GM12878 (cell line): Measurements from ENCODE around the gene PPOX. TPM values are rescaled to one million over a fixed set of nuclear protein-coding genes. Genes with fewer than 3 reads are reported as not detected.

Source experiments
- ATAC-seq: fragments of 200-7000 bp; cut with Tn5 transposase; 3 replicates; pipeline ENCODE4 v1.9.1; 2020; ENCODE audit warnings: mild to moderate bottlenecking, moderate library complexity
- BruUV-seq: library from RNA; stranded (reverse); fragments of 400-500 nt; replicated peaks from 2 replicates; lab custom pipeline; 2021; lab: Mats Ljungman, UMichigan
- CTCF ChIA-PET: fragments of 300-600 bp; sonication (Branson Sonifier 250); formaldehyde crosslinking; extraction: SDS; loops from one replicate; lab custom pipeline; 2021; ENCODE audit warnings: inconsistent platforms; lab: Yijun Ruan, JAX
- POLR2A ChIA-PET: fragments of 350-600 bp; formaldehyde crosslinking; extraction: SDS; loops from one replicate; lab custom pipeline; 2021; ENCODE audit warnings: inconsistent platforms; lab: Charles Lee
- RAD21 ChIA-PET: fragments of 300-600 bp; sonication (Branson Sonifier 250); formaldehyde crosslinking; loops from one replicate; lab custom pipeline; 2023; ENCODE audit warnings: antibody characterized with exemption; ENCODE audit not compliant: unreplicated experiment; lab: Charles Lee
- SMC1A ChIA-PET: fragments of 300-600 bp; sonication (Branson Sonifier 250); formaldehyde crosslinking; loops from one replicate; lab custom pipeline; 2023; ENCODE audit not compliant: unreplicated experiment, uncharacterized antibody; lab: Charles Lee
- DNase-seq: peaks from one replicate; pipeline ENCODE4 v3.0.0-alpha.2; 2011; ENCODE audit warnings: low read depth, low spot score
- FAIRE-seq: peaks from 3 replicates; lab custom pipeline; 2011; peaks lifted over from hg19 to GRCh38; lab: Jason Lieb, UNC
- H2AFZ ChIP-seq: 2 replicates; pipeline ENCODE4 v1.6.0; 2011; ENCODE audit warnings: low read depth, low read length, control low read depth; ENCODE audit not compliant: control insufficient read depth
- H3K27ac ChIP-seq: 2 replicates; pipeline ENCODE4 v1.5.1; 2011; ENCODE audit warnings: control low read depth; ENCODE audit not compliant: control insufficient read depth, insufficient read depth
- H3K27me3 ChIP-seq, 2 experiments: replicated peaks in 1 of 2; 2 replicates each; pipeline versions ENCODE4 v1.6.0 to v1.6.1; 2011; ENCODE audit warnings: low read length in 1 of 2; ENCODE audit not compliant: control insufficient read depth in 2 of 2, insufficient read depth in 2 of 2
- H3K36me3 ChIP-seq, 2 experiments: 2 replicates each; pipeline ENCODE4 v1.5.1; 2011; ENCODE audit warnings: low read length in 1 of 2; ENCODE audit not compliant: control insufficient read depth in 2 of 2, insufficient read depth in 2 of 2
- H3K4me1 ChIP-seq: 2 replicates; pipeline ENCODE4 v1.6.1; 2011; ENCODE audit warnings: mild to moderate bottlenecking, low read length, moderate library complexity, mixed read lengths; ENCODE audit not compliant: control insufficient read depth, insufficient read depth
- H3K4me2 ChIP-seq: 2 replicates; pipeline ENCODE4 v1.6.0; 2011; ENCODE audit warnings: control low read depth; ENCODE audit not compliant: control insufficient read depth, insufficient read depth
- H3K4me3 ChIP-seq: fragments of 200-600 bp; sonication (generic); 2 replicates; pipeline ENCODE4 v1.5.1; 2016
- H3K79me2 ChIP-seq: 2 replicates; pipeline ENCODE4 v1.6.0; 2011; ENCODE audit warnings: low read length; ENCODE audit not compliant: control insufficient read depth, insufficient read depth
- H3K9ac ChIP-seq: 2 replicates; pipeline ENCODE4 v1.8.0; 2011; ENCODE audit warnings: low read length, control low read depth, mixed read lengths; ENCODE audit not compliant: control insufficient read depth, insufficient read depth
- H3K9me3 ChIP-seq: replicated peaks from 3 replicates; pipeline ENCODE4 v1.5.1; 2011; ENCODE audit warnings: mild to moderate bottlenecking, low read length; ENCODE audit not compliant: control insufficient read depth, insufficient read depth
- H4K20me1 ChIP-seq: 2 replicates; pipeline ENCODE4 v1.6.0; 2011; ENCODE audit not compliant: control insufficient read depth, insufficient read depth
- EP300 ChIP-seq, 2 experiments: fragments of 150-350 bp in 1 of 2; IDR thresholded peaks; 2 replicates each; pipeline ENCODE4 v1.6.1; 2011 to 2012; ENCODE audit warnings: low read depth in 2 of 2, low read length in 2 of 2, borderline replicate concordance in 1 of 2, improper control_type of control experiment in 1 of 2, inconsistent platforms in 1 of 2; ENCODE audit not compliant: control insufficient read depth in 1 of 2
- FOS ChIP-seq: IDR thresholded peaks from 3 replicates; pipeline ENCODE4 v1.6.1; 2011; ENCODE audit warnings: borderline replicate concordance; ENCODE audit not compliant: insufficient read length; ENCODE audit errors: extremely low read depth
- FOXM1 ChIP-seq: IDR thresholded peaks from 2 replicates; pipeline ENCODE4 v1.6.1; 2012; ENCODE audit warnings: low read depth, mild to moderate bottlenecking, inconsistent platforms, low read length, moderate library complexity
- MTA2 ChIP-seq: fragments of 450-650 bp; IDR thresholded peaks from 2 replicates; pipeline ENCODE4 v1.6.1; 2016; ENCODE audit warnings: low read depth, mild to moderate bottlenecking, moderate library complexity
- NFYB ChIP-seq: IDR thresholded peaks from 2 replicates; pipeline ENCODE4 v1.6.1; 2011; ENCODE audit warnings: low read depth, mild to moderate bottlenecking, low read length, improper control_type of control experiment, moderate library complexity; ENCODE audit not compliant: insufficient read depth
- STAT1 ChIP-seq: fragments of 450-650 bp; conservative IDR thresholded peaks from 2 replicates; pipeline ENCODE4 v1.6.1; 2014; ENCODE audit warnings: antibody characterized with exemption, mild to moderate bottlenecking
- STAT3 ChIP-seq: IDR thresholded peaks from 2 replicates; pipeline ENCODE4 v1.6.1; 2011; ENCODE audit warnings: low read depth, low read length, improper control_type of control experiment
- SUPT20H ChIP-seq: IDR thresholded peaks from 2 replicates; pipeline ENCODE4 v1.6.1; 2011; ENCODE audit warnings: low read depth, mild to moderate bottlenecking, low read length, moderate library complexity, borderline replicate concordance; ENCODE audit not compliant: control insufficient read depth
- WGBS: methylation state at CpG from one replicate; pipeline ENCODE4 v1.1.6; 2016; ENCODE audit warnings: low lambda C conversion rate; ENCODE audit not compliant: insufficient replicate concordance, insufficient coverage; ENCODE audit errors: missing lambda C conversion rate; 5-methylcytosine and 5-hydroxymethylcytosine counted together
- in situ Hi-C: fragments of 300-500 bp; cut with MboI; formaldehyde crosslinking; loops from 9 replicates; pipeline ENCODE4 v1.14.3; 2018; ENCODE audit warnings: mixed read lengths
- intact Hi-C: fragments of 100-400 bp; cut with micrococcal nuclease; formaldehyde crosslinking; loops from one replicate; pipeline ENCODE4 v1.14.2; 2022; ENCODE audit not compliant: unreplicated experiment
- polyA plus RNA-seq, 11 experiments: library from polyadenylated mRNA; depleted of rRNA in 4 of 11; unstranded in 6 of 11; stranded (reverse) in 5 of 11; fragments of >200 nt; fragmentation: Nextera tagmentation in 4 of 11; fragmentation: Illumina TruSeq in 1 of 11; extraction: Ambion mirVana in 4 of 11; extraction: Trizol in 1 of 11; gene quantifications; 1 replicate in 1 of 11; 2 replicates in 10 of 11; pipeline versions ENCODE4 v1.2.1 to v1.2.3, GENCODE V29; 2011 to 2016; ENCODE audit warnings: inconsistent platforms in 2 of 11, missing spikeins in 2 of 11, low read depth in 1 of 11
- total RNA-seq, 4 experiments: library from RNA; depleted of rRNA in 3 of 4; stranded (reverse); fragments of >200 nt in 3 of 4; fragmentation: Illumina TruSeq in 1 of 4; extraction: Trizol in 1 of 4; gene quantifications; 2 replicates each; pipeline versions ENCODE4 v1.2.1 to v1.2.3, GENCODE V29; 2013 to 2021
- TF ChIP-seq, protein P1 (sequence below): fragments of 450-650 bp; IDR thresholded peaks from 2 replicates; pipeline ENCODE4 v1.6.1; 2017; ENCODE audit warnings: mild to moderate bottlenecking
- TF ChIP-seq, protein P2 (sequence below), 3 experiments: IDR thresholded peaks in 2 of 3; conservative IDR thresholded peaks in 1 of 3; 2 replicates each; pipeline ENCODE4 v1.5.1; 2011; ENCODE audit warnings: low read depth in 3 of 3, low read length in 3 of 3, mild to moderate bottlenecking in 3 of 3, control low read depth in 2 of 3, moderate library complexity in 2 of 3, inconsistent platforms in 1 of 3, mixed read lengths in 1 of 3; ENCODE audit not compliant: control insufficient read depth in 2 of 3, insufficient read depth in 1 of 3; ENCODE audit errors: extremely low read depth in 1 of 3
- TF ChIP-seq, protein P3 (sequence below): IDR thresholded peaks from 2 replicates; pipeline ENCODE4 v1.6.1; 2012; ENCODE audit warnings: low read depth, low read length, improper control_type of control experiment

The PPOX gene
- total and polyA plus RNA-seq, 10 of the 15 experiments (the other 5 are each of a cell fraction or from before 2014, with no cell fraction given) = 8.9 to 31.5 (median 20.3) TPM

DNA sequence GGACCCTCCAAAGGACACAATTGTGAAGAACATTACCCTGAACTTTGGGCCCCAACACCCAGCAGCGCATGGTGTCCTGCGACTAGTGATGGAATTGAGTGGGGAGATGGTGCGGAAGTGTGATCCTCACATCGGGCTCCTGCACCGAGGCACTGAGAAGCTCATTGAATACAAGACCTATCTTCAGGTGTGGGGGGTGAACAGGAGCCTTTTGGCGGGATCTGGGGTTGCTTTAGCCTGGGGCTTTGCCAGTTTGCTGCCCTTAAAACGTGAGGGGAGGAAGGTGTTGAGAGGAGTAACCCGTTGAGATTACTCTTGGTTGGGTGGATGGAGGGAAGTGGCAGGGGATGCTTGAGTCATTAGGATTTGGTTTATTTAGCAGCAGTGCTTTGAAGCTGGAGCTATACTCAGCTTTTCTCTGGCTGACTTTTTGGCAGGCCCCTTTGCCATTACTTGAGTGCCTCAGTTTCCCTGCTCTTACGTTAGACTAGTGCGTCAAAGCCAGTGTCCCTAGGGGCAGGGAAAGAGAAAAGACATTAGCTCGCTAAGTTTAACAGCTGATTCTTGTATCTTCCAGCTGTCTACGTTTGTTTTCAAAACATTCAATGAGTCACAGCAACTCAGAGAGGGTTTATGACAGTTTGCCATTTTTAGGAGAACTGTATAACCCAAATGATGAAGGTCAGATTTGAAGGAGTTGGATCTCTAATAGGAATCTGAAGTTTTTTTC, 40.4 kb downstream of the PPOX start:
- no peak overlapping the region for H3K4me3 ChIP-seq
- H3K9me3 ChIP-seq = no peaks in the 10 kb centered on the region
- H3K4me1 ChIP-seq = peaks cover 10% of the 10 kb centered on the region
- no peak overlapping the region for H3K4me2 ChIP-seq
- WGBS = 90% methylated on average over 12 of the region's 12 CpGs
- intact Hi-C loops = loop anchor here (5.0 kb wide), 2 partner anchors 86 to 176 kb away; no protein-coding TSS in a partner anchor
- H3K9ac ChIP-seq = no peak overlapping the region
- no peak overlapping the region for H3K27ac ChIP-seq
- DNase-seq (no peak), FAIRE-seq (no peak), ATAC-seq (no peak)
- peaks cover 20% of the 10 kb centered on the region for H3K79me2 ChIP-seq
- H3K36me3 ChIP-seq = peaks cover 9 to 27% of the 10 kb centered on the region in 2 experiments; a peak in 3 of 4 replicates
- in situ Hi-C loops = no loop called here
- CTCF ChIA-PET = interaction anchor here (0.8 to 13.6 kb wide), 8 partner anchors 12 to 177 kb away, joined by 3 to 385 read pairs (median 10); partner anchors contain the start of genes APOA2, FCER1G, PPOX and TOMM40L
- no peak for TF ChIP-seq MTA2
- TF ChIP-seq EP300 (IDR thresholded peaks at IDR 0.05; ENCODE audit: borderline replicate concordance in 1 of 2, control insufficient read depth in 1 of 2, low read depth in 2 of 2, low read length in 2 of 2) = no peak
- TF ChIP-seq FOS = no peak
- no peak for TF ChIP-seq SUPT20H
- TF ChIP-seq STAT3 = no peak
- no peak for TF ChIP-seq FOXM1
- TF ChIP-seq STAT1 = no peak
- TF ChIP-seq, protein P1, sequence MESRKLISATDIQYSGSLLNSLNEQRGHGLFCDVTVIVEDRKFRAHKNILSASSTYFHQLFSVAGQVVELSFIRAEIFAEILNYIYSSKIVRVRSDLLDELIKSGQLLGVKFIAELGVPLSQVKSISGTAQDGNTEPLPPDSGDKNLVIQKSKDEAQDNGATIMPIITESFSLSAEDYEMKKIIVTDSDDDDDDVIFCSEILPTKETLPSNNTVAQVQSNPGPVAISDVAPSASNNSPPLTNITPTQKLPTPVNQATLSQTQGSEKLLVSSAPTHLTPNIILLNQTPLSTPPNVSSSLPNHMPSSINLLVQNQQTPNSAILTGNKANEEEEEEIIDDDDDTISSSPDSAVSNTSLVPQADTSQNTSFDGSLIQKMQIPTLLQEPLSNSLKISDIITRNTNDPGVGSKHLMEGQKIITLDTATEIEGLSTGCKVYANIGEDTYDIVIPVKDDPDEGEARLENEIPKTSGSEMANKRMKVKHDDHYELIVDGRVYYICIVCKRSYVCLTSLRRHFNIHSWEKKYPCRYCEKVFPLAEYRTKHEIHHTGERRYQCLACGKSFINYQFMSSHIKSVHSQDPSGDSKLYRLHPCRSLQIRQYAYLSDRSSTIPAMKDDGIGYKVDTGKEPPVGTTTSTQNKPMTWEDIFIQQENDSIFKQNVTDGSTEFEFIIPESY = no peak
- TF ChIP-seq, protein P2, sequence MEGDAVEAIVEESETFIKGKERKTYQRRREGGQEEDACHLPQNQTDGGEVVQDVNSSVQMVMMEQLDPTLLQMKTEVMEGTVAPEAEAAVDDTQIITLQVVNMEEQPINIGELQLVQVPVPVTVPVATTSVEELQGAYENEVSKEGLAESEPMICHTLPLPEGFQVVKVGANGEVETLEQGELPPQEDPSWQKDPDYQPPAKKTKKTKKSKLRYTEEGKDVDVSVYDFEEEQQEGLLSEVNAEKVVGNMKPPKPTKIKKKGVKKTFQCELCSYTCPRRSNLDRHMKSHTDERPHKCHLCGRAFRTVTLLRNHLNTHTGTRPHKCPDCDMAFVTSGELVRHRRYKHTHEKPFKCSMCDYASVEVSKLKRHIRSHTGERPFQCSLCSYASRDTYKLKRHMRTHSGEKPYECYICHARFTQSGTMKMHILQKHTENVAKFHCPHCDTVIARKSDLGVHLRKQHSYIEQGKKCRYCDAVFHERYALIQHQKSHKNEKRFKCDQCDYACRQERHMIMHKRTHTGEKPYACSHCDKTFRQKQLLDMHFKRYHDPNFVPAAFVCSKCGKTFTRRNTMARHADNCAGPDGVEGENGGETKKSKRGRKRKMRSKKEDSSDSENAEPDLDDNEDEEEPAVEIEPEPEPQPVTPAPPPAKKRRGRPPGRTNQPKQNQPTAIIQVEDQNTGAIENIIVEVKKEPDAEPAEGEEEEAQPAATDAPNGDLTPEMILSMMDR (IDR thresholded peaks at IDR 0.05 in 2 of 3, conservative IDR thresholded peaks at IDR 0.05 in 1 of 3; ENCODE audit: control insufficient read depth in 2 of 3, extremely low read depth in 1 of 3, insufficient read depth in 1 of 3, low read depth in 3 of 3, low read length in 3 of 3) = no peak
- TF ChIP-seq, protein P3, sequence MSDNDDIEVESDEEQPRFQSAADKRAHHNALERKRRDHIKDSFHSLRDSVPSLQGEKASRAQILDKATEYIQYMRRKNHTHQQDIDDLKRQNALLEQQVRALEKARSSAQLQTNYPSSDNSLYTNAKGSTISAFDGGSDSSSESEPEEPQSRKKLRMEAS = no peak
- no peak for TF ChIP-seq NFYB
- no peak overlapping the region for H2AFZ ChIP-seq
- RAD21 ChIA-PET = interaction anchor here (1.0 to 6.6 kb wide), 3 partner anchors 19 to 176 kb away, joined by 3 to 72 read pairs (median 5); partner anchors contain the start of gene TOMM40L
- POLR2A ChIA-PET = interaction anchor here (1.0 to 1.6 kb wide), 5 partner anchors 12 to 53 kb away, joined by 3 to 4 read pairs (median 4); partner anchors contain the start of genes PCP4L1, TOMM40L and UFC1
- no peaks in the 10 kb centered on the region for H3K27me3 ChIP-seq
- SMC1A ChIA-PET = interaction anchor here (0.6 to 8.1 kb wide), 9 partner anchors 11 to 333 kb away, joined by 3 to 66 read pairs (median 8); partner anchors contain the start of gene TOMM40L
- no peaks in the 10 kb centered on the region for H4K20me1 ChIP-seq
- BruUV-seq = no TSS peak
